Measurements from ENCODE around the gene CDH15.

DNA sequence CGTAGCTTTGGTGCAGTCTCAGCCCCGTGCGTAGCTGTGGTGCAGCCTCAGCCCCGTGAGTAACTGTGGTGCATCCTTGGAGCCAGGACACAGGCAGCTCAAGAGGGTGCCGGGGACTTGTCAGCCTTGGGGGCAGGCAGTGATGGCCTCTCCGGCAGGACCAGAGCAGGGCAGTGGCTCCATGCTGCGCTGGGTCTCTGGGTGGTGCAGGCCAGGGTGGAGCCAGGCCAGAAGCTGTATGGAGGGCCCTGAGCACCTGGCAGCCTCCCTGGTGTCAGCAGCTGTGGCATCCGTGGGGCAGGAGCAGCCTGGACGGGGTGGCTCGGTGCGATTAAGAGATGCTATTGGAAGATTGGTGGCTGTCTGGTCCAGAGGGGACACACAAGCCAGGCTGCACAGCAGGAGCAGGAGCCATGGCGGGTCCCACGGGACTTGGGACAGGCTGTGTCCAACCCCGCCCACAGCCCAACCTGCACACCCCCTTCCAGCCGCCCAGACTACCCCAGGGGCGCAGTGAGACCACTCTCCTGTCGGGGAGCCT lies 28.3 kb upstream of the CDH15 start:
- TF ChIP-seq SP1 (IDR thresholded peaks at IDR 0.05; ENCODE audit: low read depth) (no peak), ZNF274 (IDR thresholded peaks at IDR 0.05; ENCODE audit: low read depth, low read length) (no peak), EZH2 (IDR thresholded peaks at IDR 0.05) (no peak), EGR1 (IDR thresholded peaks at IDR 0.05; ENCODE audit: low read depth) (no peak), CEBPB (IDR thresholded peaks at IDR 0.05; ENCODE audit: low read depth) (no peak), JUND (IDR thresholded peaks at IDR 0.05) (no peak), POLR2AphosphoS5 (IDR thresholded peaks at IDR 0.05; ENCODE audit: low read depth, low read length) (no peak), ZBTB33 (IDR thresholded peaks at IDR 0.05; ENCODE audit: extremely low read depth, insufficient replicate concordance, low read length) (no peak), SIN3A (IDR thresholded peaks at IDR 0.05; ENCODE audit: low read depth) (no peak), RAD21 (IDR thresholded peaks at IDR 0.05; ENCODE audit: low read depth) (no peak), CBX3 (IDR thresholded peaks at IDR 0.05; ENCODE audit: low read depth) (no peak)
- TF ChIP-seq, protein P1, sequence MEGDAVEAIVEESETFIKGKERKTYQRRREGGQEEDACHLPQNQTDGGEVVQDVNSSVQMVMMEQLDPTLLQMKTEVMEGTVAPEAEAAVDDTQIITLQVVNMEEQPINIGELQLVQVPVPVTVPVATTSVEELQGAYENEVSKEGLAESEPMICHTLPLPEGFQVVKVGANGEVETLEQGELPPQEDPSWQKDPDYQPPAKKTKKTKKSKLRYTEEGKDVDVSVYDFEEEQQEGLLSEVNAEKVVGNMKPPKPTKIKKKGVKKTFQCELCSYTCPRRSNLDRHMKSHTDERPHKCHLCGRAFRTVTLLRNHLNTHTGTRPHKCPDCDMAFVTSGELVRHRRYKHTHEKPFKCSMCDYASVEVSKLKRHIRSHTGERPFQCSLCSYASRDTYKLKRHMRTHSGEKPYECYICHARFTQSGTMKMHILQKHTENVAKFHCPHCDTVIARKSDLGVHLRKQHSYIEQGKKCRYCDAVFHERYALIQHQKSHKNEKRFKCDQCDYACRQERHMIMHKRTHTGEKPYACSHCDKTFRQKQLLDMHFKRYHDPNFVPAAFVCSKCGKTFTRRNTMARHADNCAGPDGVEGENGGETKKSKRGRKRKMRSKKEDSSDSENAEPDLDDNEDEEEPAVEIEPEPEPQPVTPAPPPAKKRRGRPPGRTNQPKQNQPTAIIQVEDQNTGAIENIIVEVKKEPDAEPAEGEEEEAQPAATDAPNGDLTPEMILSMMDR (IDR thresholded peaks at IDR 0.05 in 2 of 3, conservative IDR thresholded peaks at IDR 0.05 in 1 of 3; ENCODE audit: borderline replicate concordance in 1 of 3, insufficient read depth in 1 of 3, low read depth in 2 of 3, low read length in 2 of 3) = no peak

Measured in HCT116 (cell line).